Hematopoietic multipotent progenitor cell treated with erythropoietin and hydrocortisone succinate and interleukin-3 and kit ligand, for 15 days (in vitro differentiated cells): ENCODE measurements around the gene OR5H2.

Experiments
- DNase-seq: peaks from one replicate; pipeline ENCODE4 v3.0.0-alpha.2; 2015; ENCODE audit warnings: low spot score

Gene OR5H2

DNA sequence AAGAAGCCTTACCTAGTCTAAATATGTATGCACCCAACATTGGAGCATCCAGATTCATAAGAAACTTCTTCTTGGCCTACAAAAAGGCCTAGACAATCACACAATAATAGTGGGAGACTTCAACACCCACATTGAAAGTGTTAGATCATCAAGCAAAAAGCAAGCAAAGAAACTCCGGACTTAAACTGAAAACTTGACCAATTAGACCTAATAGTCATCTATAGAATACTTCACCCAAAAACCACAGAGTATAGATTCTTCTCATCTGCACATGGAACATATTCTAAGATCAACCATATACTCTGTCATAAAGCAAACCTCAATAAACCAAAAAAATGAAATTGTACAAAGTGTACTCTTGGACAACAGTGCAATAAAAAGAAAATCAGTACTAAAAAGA is 49.0 kb downstream of the OR5H2 start:
- no peak for DNase-seq
